Left ventricle myocardium inferior (tissue), 1 donor: ENCODE results near the gene ENDOG. TPM values are rescaled to one million over a fixed set of nuclear protein-coding genes. Genes with fewer than 3 reads are reported as not detected.
"Not testable (repeated sequence)": the region's sequence is repeated elsewhere in the genome, so short reads cannot be mapped to it uniquely, and the experiment has no call there.

ENCODE experiments used
- DNase-seq: peaks from one replicate; pipeline ENCODE4 v3.0.0-alpha.2; 2020
- H3K27ac ChIP-seq: fragments of 200-600 bp; replicated peaks from 2 replicates; pipeline ENCODE4 v1.8.0; 2021
- H3K27me3 ChIP-seq: fragments of 200-600 bp; 2 replicates; pipeline ENCODE4 v1.8.0; 2021; ENCODE audit warnings: low read depth
- H3K36me3 ChIP-seq: fragments of 200-600 bp; 2 replicates; pipeline ENCODE4 v1.8.0; 2021
- H3K4me1 ChIP-seq: fragments of 200-600 bp; 2 replicates; pipeline ENCODE4 v1.8.0; 2021
- H3K4me3 ChIP-seq: fragments of 200-600 bp; 2 replicates; pipeline ENCODE4 v1.8.0; 2021; ENCODE audit warnings: mild to moderate bottlenecking, moderate library complexity
- H3K9me3 ChIP-seq: fragments of 200-600 bp; replicated peaks from 2 replicates; pipeline ENCODE4 v1.8.0; 2021
- CTCF ChIP-seq: fragments of 200-600 bp; IDR thresholded peaks from 2 replicates; pipeline ENCODE4 v1.8.0; 2021; ENCODE audit warnings: antibody characterized with exemption, mild to moderate bottlenecking, borderline replicate concordance
- intact Hi-C: fragments of 100-400 bp; cut with micrococcal nuclease; formaldehyde crosslinking; loops from one replicate; pipeline ENCODE4 v1.11.0; 2022
- total RNA-seq: library from RNA; stranded (reverse); fragmentation: NEBNext Ultra II Directional; extraction: Animal tissue kit (Norgen Biotek cat#: 25700); gene quantifications from one replicate; pipeline ENCODE4 v1.2.1, GENCODE V29; 2021
- donor health status: DM: no; HTN: yes; CAD: no; lungs with severe emphysema.

The ENDOG gene
- total RNA-seq, 1 donor from 2014 or later = 75.3 TPM

- Histone ChIP-seq H3K4me3 (no peak overlapping the region), H3K36me3 (no peaks in the 10 kb centered on the region), H3K27ac (no peak overlapping the region), H3K27me3 (no peaks in the 10 kb centered on the region), H3K9me3 (peaks cover 11% of the 10 kb centered on the region), H3K4me1 (peaks cover 43% of the 10 kb centered on the region)
- TF ChIP-seq CTCF = no peak
- intact Hi-C loops = no loop called here
- no peak for DNase-seq
Observed at GRCh38 chr9:128773049-128773448, 45.3 kb upstream of the ENDOG start.

GRCh38 chr9:128774804-128775203 is 43.5 kb upstream of the ENDOG start:
- Histone ChIP-seq H3K9me3 (peaks cover 11% of the 10 kb centered on the region), H3K36me3 (no peaks in the 10 kb centered on the region)
- intact Hi-C loops = no loop called here

GRCh38 chr9:128780093-128780492 is 38.2 kb upstream of the ENDOG start:
- DNase-seq, intact Hi-C loops, H3K4me1 ChIP-seq, H3K36me3 ChIP-seq, H3K27ac ChIP-seq, H3K4me3 ChIP-seq, H3K27me3 ChIP-seq: not testable (repeated sequence)
- H3K9me3 ChIP-seq = peaks cover 17% of the 10 kb centered on the region

More at GRCh38 chr9:128774804-128775203, 43.5 kb upstream of the ENDOG start:
- no peak for TF ChIP-seq CTCF
- no peaks in the 10 kb centered on the region for H3K27me3 ChIP-seq
- peaks cover 28% of the 10 kb centered on the region for H3K4me1 ChIP-seq
- no peak overlapping the region for H3K27ac ChIP-seq
- DNase-seq = no peak
- no peak overlapping the region for H3K4me3 ChIP-seq

- no peak for DNase-seq
- Histone ChIP-seq H3K4me1 (peaks cover 1% of the 10 kb centered on the region), H3K4me3 (no peak overlapping the region), H3K9me3 (peaks cover 8% of the 10 kb centered on the region), H3K36me3 (no peaks in the 10 kb centered on the region), H3K27me3 (no peaks in the 10 kb centered on the region), H3K27ac (no peak overlapping the region)
- intact Hi-C loops = no loop called here
- TF ChIP-seq CTCF = no peak
Observed at GRCh38 chr9:128781187-128782070, 36.9 kb upstream of the ENDOG start.

GRCh38 chr9:128782669-128783068 is 35.6 kb upstream of the ENDOG start:
- Histone ChIP-seq H3K4me3 (no peak overlapping the region), H3K36me3 (no peaks in the 10 kb centered on the region), H3K27me3 (no peaks in the 10 kb centered on the region), H3K4me1 (peaks cover 11% of the 10 kb centered on the region), H3K9me3 (peaks cover 6% of the 10 kb centered on the region), H3K27ac (no peak overlapping the region)
- DNase-seq = no peak
- TF ChIP-seq CTCF = no peak
- intact Hi-C loops = no loop called here

GRCh38 chr9:128785427-128785826 is 32.9 kb upstream of the ENDOG start:
- Histone ChIP-seq H3K27me3 (no peaks in the 10 kb centered on the region), H3K4me1 (peaks cover 21% of the 10 kb centered on the region), H3K4me3 (no peak overlapping the region), H3K36me3 (peaks cover 14% of the 10 kb centered on the region), H3K9me3 (peaks cover 6% of the 10 kb centered on the region), H3K27ac (no peak overlapping the region)
- no peak for TF ChIP-seq CTCF
- no peak for DNase-seq
- intact Hi-C loops = no loop called here
